Measurements from ENCODE around the gene ATP5F1D. TPM values are rescaled to one million over a fixed set of nuclear protein-coding genes. Genes with fewer than 3 reads are reported as not detected.

ATP5F1D gene
- total and polyA plus RNA-seq, 2 of the 13 experiments (the other 11 are each of a cell fraction or from before 2014, with no cell fraction given): 39.4 to 78.7 TPM

GRCh38 chr19:1220976-1221903 is 20.3 kb upstream of the ATP5F1D start (continued):
- peak; percentile 52; the same call in 1 of the 2 replicates for TF ChIP-seq HOXA3 (CRISPR knock-in tag; IDR thresholded peaks at IDR 0.05)
- no peak for TF ChIP-seq SRF (IDR thresholded peaks at IDR 0.05; ENCODE audit: low read depth, low read length)
- no peak for TF ChIP-seq ZNF878 (CRISPR knock-in tag; IDR thresholded peaks at IDR 0.05)
- no peak for TF ChIP-seq ZNF484 (CRISPR knock-in tag; IDR thresholded peaks at IDR 0.05; ENCODE audit: borderline replicate concordance, low read depth)
- no peak for TF ChIP-seq FOXA1 (IDR thresholded peaks at IDR 0.05)
- TF ChIP-seq FOXA1 (CRISPR knock-in tag; IDR thresholded peaks at IDR 0.05): no peak
- no peak for TF ChIP-seq NR2F6 (IDR thresholded peaks at IDR 0.05)
- TF ChIP-seq NR2F6 (CRISPR knock-in tag; IDR thresholded peaks at IDR 0.05): no peak
- TF ChIP-seq MYC (CRISPR knock-in tag; IDR thresholded peaks at IDR 0.05; ENCODE audit: borderline replicate concordance): no peak
- no peak for TF ChIP-seq BCL6 (CRISPR knock-in tag; IDR thresholded peaks at IDR 0.05)
- 0 out of 2 replicates have a peak, but pooled peaks have one; percentile 29 for TF ChIP-seq ARNT2 (CRISPR knock-in tag; IDR thresholded peaks at IDR 0.05; ENCODE audit: low read depth)
- no peak for TF ChIP-seq ZNF674 (CRISPR knock-in tag; IDR thresholded peaks at IDR 0.05; ENCODE audit: low read depth)
- TF ChIP-seq PATZ1 (CRISPR knock-in tag; IDR thresholded peaks at IDR 0.05): peak; percentile 72
- no peak for TF ChIP-seq YY1 (IDR thresholded peaks at IDR 0.05; ENCODE audit: insufficient read depth, insufficient replicate concordance, low read depth, low read length)
- TF ChIP-seq CERS6 (CRISPR knock-in tag; IDR thresholded peaks at IDR 0.05): no peak
- TF ChIP-seq ELF1 (CRISPR knock-in tag; IDR thresholded peaks at IDR 0.05): no peak
- TF ChIP-seq GABPA (IDR thresholded peaks at IDR 0.05; ENCODE audit: low read depth, low read length): no peak
- no peak for TF ChIP-seq GABPA (CRISPR knock-in tag; IDR thresholded peaks at IDR 0.05; ENCODE audit: low read depth)
- no peak for TF ChIP-seq FOXA3 (CRISPR knock-in tag; IDR thresholded peaks at IDR 0.05)
- no peak for TF ChIP-seq ZBTB20 (CRISPR knock-in tag; IDR thresholded peaks at IDR 0.05; ENCODE audit: borderline replicate concordance, low read depth)
- TF ChIP-seq MEIS2 (CRISPR knock-in tag; IDR thresholded peaks at IDR 0.05): 0 out of 2 replicates have a peak, but pooled peaks have one; percentile 37
- TF ChIP-seq RCOR2 (CRISPR knock-in tag; IDR thresholded peaks at IDR 0.05): no peak
- TF ChIP-seq SKIL (CRISPR knock-in tag; IDR thresholded peaks at IDR 0.05; ENCODE audit: borderline replicate concordance): no peak
- no peak for TF ChIP-seq GPN1 (CRISPR knock-in tag; IDR thresholded peaks at IDR 0.05; ENCODE audit: borderline replicate concordance)
- no peak for TF ChIP-seq ATF2 (CRISPR knock-in tag; IDR thresholded peaks at IDR 0.05)

Data from HepG2 (cell line).